Stimulated activated CD4-positive, alpha-beta T cell treated with anti-CD3 and anti-CD28 coated beads, Interleukin-15, amount 100 ng/mL, for 1 hour (primary cell): ENCODE data around the gene CD82.

ENCODE experiments used
- DNase-seq, 2 donors: peaks; one replicate each; pipeline ENCODE4 v3.0.0-alpha.2; 2020; ENCODE audit warnings: low read depth in 1 of 2, low spot score in 1 of 2

CD82 gene

GRCh38 chr11:44565211-44565952 lies at the start of gene CD82:
Gene CD82, plus strand, starts transcription at chr11:44565663. Its CDS starts 29,000 bp downstream, at chr11:44594663.
- peak; percentile 96 for DNase-seq

GRCh38 chr11:44516688-44517507 lies 48.6 kb upstream of the CD82 start:
- DNase-seq: no peak

GRCh38 chr11:44517541-44517940 lies 47.9 kb upstream of the CD82 start:
- no peak for DNase-seq

GRCh38 chr11:44518968-44519550 lies 46.4 kb upstream of the CD82 start:
- no peak for DNase-seq

- DNase-seq: no peak
Measured at GRCh38 chr11:44519989-44520737, 45.3 kb upstream of the CD82 start.

GRCh38 chr11:44521148-44521547 lies 44.3 kb upstream of the CD82 start:
- no peak for DNase-seq

GRCh38 chr11:44522294-44522693 lies 43.2 kb upstream of the CD82 start:
- DNase-seq: no peak

GRCh38 chr11:44524346-44524745 lies 41.1 kb upstream of the CD82 start:
- no peak for DNase-seq

- no peak for DNase-seq
Measured at GRCh38 chr11:44524751-44525201, 40.7 kb upstream of the CD82 start.

GRCh38 chr11:44525473-44526252 lies 39.8 kb upstream of the CD82 start:
- DNase-seq: no peak

GRCh38 chr11:44526438-44526837 lies 39.0 kb upstream of the CD82 start:
- no peak for DNase-seq

- DNase-seq: no peak
Measured at GRCh38 chr11:44527476-44527875, 38.0 kb upstream of the CD82 start.

GRCh38 chr11:44528103-44528502 lies 37.4 kb upstream of the CD82 start:
- DNase-seq: no peak

- no peak for DNase-seq
Measured at GRCh38 chr11:44528581-44528980, 36.9 kb upstream of the CD82 start.

- DNase-seq: no peak
Measured at GRCh38 chr11:44529895-44530412, 35.5 kb upstream of the CD82 start.

GRCh38 chr11:44530413-44531115 lies 34.9 kb upstream of the CD82 start:
- DNase-seq: no peak

- DNase-seq: no peak
Measured at GRCh38 chr11:44531116-44531504, 34.4 kb upstream of the CD82 start.

GRCh38 chr11:44531636-44532035 lies 33.8 kb upstream of the CD82 start:
- DNase-seq: no peak

GRCh38 chr11:44532809-44533208 lies 32.7 kb upstream of the CD82 start:
- no peak for DNase-seq
